Measurements from ENCODE around the gene ARHGDIB. TPM values are rescaled to one million over a fixed set of nuclear protein-coding genes. Genes with fewer than 3 reads are reported as not detected.

Gene ARHGDIB
- polyA plus RNA-seq, 1 experiment: 8.9 TPM

- no peaks in the 10 kb centered on the region for H3K27me3 ChIP-seq (ENCODE audit: control insufficient read depth, insufficient read depth, low read length)
- no peak overlapping the region for H3K4me3 ChIP-seq (ENCODE audit: low read depth, low read length)
- CTCF ChIA-PET: no interaction called here
- POLR2A ChIA-PET: no interaction called here
- DNase-seq (ENCODE audit: low read depth, low spot score): no peak
- no peak for TF ChIP-seq CTCF (IDR thresholded peaks at IDR 0.05; ENCODE audit: low read depth, low read length)
- H3K9me3 ChIP-seq (ENCODE audit: control insufficient read depth, insufficient read depth, low read length): no peaks in the 10 kb centered on the region
- H3K27ac ChIP-seq (ENCODE audit: low read depth, low read length): no peak overlapping the region
Observed at GRCh38 chr12:14959463-14959862, 1.9 kb downstream of the ARHGDIB start.

- no peak for TF ChIP-seq CTCF (IDR thresholded peaks at IDR 0.05; ENCODE audit: low read depth, low read length)
- Histone ChIP-seq H3K9me3 (ENCODE audit: control insufficient read depth, insufficient read depth, low read length) (no peaks in the 10 kb centered on the region), H3K27ac (ENCODE audit: low read depth, low read length) (no peak overlapping the region), H3K27me3 (ENCODE audit: control insufficient read depth, insufficient read depth, low read length) (no peaks in the 10 kb centered on the region), H3K4me3 (ENCODE audit: low read depth, low read length) (no peak overlapping the region)
- ChIA-PET POLR2A (no interaction called here), CTCF (no interaction called here)
- DNase-seq (ENCODE audit: low read depth, low spot score): no peak
Observed at GRCh38 chr12:14959126-14959440, 2.3 kb downstream of the ARHGDIB start.

- DNase-seq (ENCODE audit: low read depth, low spot score): no peak
- Histone ChIP-seq H3K9me3 (ENCODE audit: control insufficient read depth, insufficient read depth, low read length) (no peaks in the 10 kb centered on the region), H3K27ac (ENCODE audit: low read depth, low read length) (no peak overlapping the region), H3K4me3 (ENCODE audit: low read depth, low read length) (no peak overlapping the region), H3K27me3 (ENCODE audit: control insufficient read depth, insufficient read depth, low read length) (no peaks in the 10 kb centered on the region)
- ChIA-PET CTCF (no interaction called here), POLR2A (no interaction called here)
- TF ChIP-seq CTCF (IDR thresholded peaks at IDR 0.05; ENCODE audit: low read depth, low read length): no peak
Observed at GRCh38 chr12:14958361-14959125, 2.9 kb downstream of the ARHGDIB start.

GRCh38 chr12:14957551-14958168 lies 3.7 kb downstream of the ARHGDIB start:
- TF ChIP-seq CTCF (IDR thresholded peaks at IDR 0.05; ENCODE audit: low read depth, low read length): no peak
- DNase-seq (ENCODE audit: low read depth, low spot score): no peak
- Histone ChIP-seq H3K27me3 (ENCODE audit: control insufficient read depth, insufficient read depth, low read length) (no peaks in the 10 kb centered on the region), H3K9me3 (ENCODE audit: control insufficient read depth, insufficient read depth, low read length) (no peaks in the 10 kb centered on the region), H3K4me3 (ENCODE audit: low read depth, low read length) (no peak overlapping the region), H3K27ac (ENCODE audit: low read depth, low read length) (no peak overlapping the region)
- CTCF ChIA-PET: no interaction called here
- POLR2A ChIA-PET: interaction anchor here (0.6 kb wide), 1 partner anchor 454 kb away, joined by 3 read pairs; no protein-coding TSS in a partner anchor

- no peak for TF ChIP-seq CTCF (IDR thresholded peaks at IDR 0.05; ENCODE audit: low read depth, low read length)
- POLR2A ChIA-PET: no interaction called here
Observed at GRCh38 chr12:14956905-14957304, 4.5 kb downstream of the ARHGDIB start.

More at GRCh38 chr12:14956905-14957304, 4.5 kb downstream of the ARHGDIB start:
- H3K27me3 ChIP-seq (ENCODE audit: control insufficient read depth, insufficient read depth, low read length): no peaks in the 10 kb centered on the region
- H3K9me3 ChIP-seq (ENCODE audit: control insufficient read depth, insufficient read depth, low read length): no peaks in the 10 kb centered on the region
- CTCF ChIA-PET: no interaction called here
- no peak overlapping the region for H3K4me3 ChIP-seq (ENCODE audit: low read depth, low read length)
- no peak for DNase-seq (ENCODE audit: low read depth, low spot score)
- no peak overlapping the region for H3K27ac ChIP-seq (ENCODE audit: low read depth, low read length)
